ENCODE data around the gene UBE2QL1.

- no peak for TF ChIP-seq CTCF (IDR thresholded peaks at IDR 0.05)
- no peak for TF ChIP-seq POLR2AphosphoS5 (IDR thresholded peaks at IDR 0.05)
- TF ChIP-seq POLR2A (IDR thresholded peaks at IDR 0.05): no peak
Observed at GRCh38 chr5:6475626-6476312, 27.1 kb downstream of the UBE2QL1 start.
